Measurements from ENCODE around the gene HP1BP3. TPM values are rescaled to one million over a fixed set of nuclear protein-coding genes. Genes with fewer than 3 reads are reported as not detected.
A peak's percentile ranks its signal among the peaks of the same experiment; 100 is the strongest.

Gene HP1BP3
- 183 TPM for polyA plus RNA-seq (2013)

- CTCF ChIA-PET, result interaction anchor here (0.9 to 2.4 kb wide), 4 partner anchors 15 to 199 kb away, joined by 3 to 7 read pairs (median 3); no protein-coding TSS in a partner anchor
- WGBS (ENCODE audit: insufficient coverage), result under 1% methylated on average over 67 of the region's 99 CpGs
- peak within 1 kb of the TSS; percentile 78 to 99 (median 95) for H3K4me3 ChIP-seq (ENCODE audit: control insufficient read depth in 1 of 7, extremely low read depth in 1 of 7, insufficient read depth in 4 of 7, low read depth in 2 of 7, low read length in 6 of 7)
- POLR2A ChIA-PET, result interaction anchor here (0.6 to 1.3 kb wide), 3 partner anchors 10 to 66 kb away, joined by 3 to 5 read pairs (median 3); no protein-coding TSS in a partner anchor
- no peaks in the 10 kb centered on the region for H3K36me3 ChIP-seq (ENCODE audit: control insufficient read depth in 4 of 4, insufficient read depth in 4 of 4, low read length in 3 of 4)
- peak; percentile 67 to 85 (median 82) for DNase-seq
- peaks cover 11 to 27% (median 18%) of the 10 kb centered on the region in 4 experiments for H3K4me1 ChIP-seq (ENCODE audit: control extremely low read depth in 1 of 4, control insufficient read depth in 4 of 4, insufficient read depth in 4 of 4, low read length in 3 of 4)
- H3K9me3 ChIP-seq (ENCODE audit: control extremely low read depth in 1 of 5, control insufficient read depth in 4 of 5, insufficient read depth in 2 of 5, low read depth in 1 of 5, low read length in 4 of 5), result no peaks in the 10 kb centered on the region
- H3K27me3 ChIP-seq (replicated peaks in 2 of 5; ENCODE audit: control insufficient read depth in 4 of 5, insufficient read depth in 5 of 5, low read length in 4 of 5), result no peaks in the 10 kb centered on the region
- H3K27ac ChIP-seq (ENCODE audit: insufficient read depth in 1 of 2, low read depth in 1 of 2, low read length in 2 of 2, poor library complexity in 1 of 2, severe bottlenecking in 2 of 2), result peak within 1 kb of the TSS; percentile 80 to 92
Measured at GRCh38 chr1:20787029-20787839, at the start of gene HP1BP3. Gene HP1BP3 (minus strand): TSS chr1:20787307. CDS start chr1:20780440, 6,867 bp downstream.

GRCh38 chr1:20836230-20836629, 49.1 kb upstream of the HP1BP3 start:
- ChIA-PET CTCF (no interaction called here), POLR2A (interaction anchor here (0.7 kb wide), 1 partner anchor 13 kb away, joined by 7 read pairs; no protein-coding TSS in a partner anchor)
- Histone ChIP-seq H3K4me3 (ENCODE audit: control insufficient read depth in 1 of 7, extremely low read depth in 1 of 7, insufficient read depth in 4 of 7, low read depth in 2 of 7, low read length in 6 of 7) (no peak overlapping the region), H3K27me3 (replicated peaks in 2 of 5; ENCODE audit: control insufficient read depth in 4 of 5, insufficient read depth in 5 of 5, low read length in 4 of 5) (no peaks in the 10 kb centered on the region), H3K27ac (ENCODE audit: insufficient read depth in 1 of 2, low read depth in 1 of 2, low read length in 2 of 2, poor library complexity in 1 of 2, severe bottlenecking in 2 of 2) (no peak overlapping the region), H3K4me1 (ENCODE audit: control extremely low read depth in 1 of 4, control insufficient read depth in 4 of 4, insufficient read depth in 4 of 4, low read length in 3 of 4) (no peaks in the 10 kb centered on the region), H3K36me3 (ENCODE audit: control insufficient read depth in 4 of 4, insufficient read depth in 4 of 4, low read length in 3 of 4) (peaks cover 0 to 48% (median 19%) of the 10 kb centered on the region in 4 experiments), H3K9me3 (ENCODE audit: control extremely low read depth in 1 of 5, control insufficient read depth in 4 of 5, insufficient read depth in 2 of 5, low read depth in 1 of 5, low read length in 4 of 5) (peaks cover 0 to 5% (median 0%) of the 10 kb centered on the region in 5 experiments)
- WGBS (ENCODE audit: insufficient coverage), result 90% methylated on average over 2 of the region's 4 CpGs
- no peak for DNase-seq

GRCh38 chr1:20834780-20835179, 47.7 kb upstream of the HP1BP3 start:
- Histone ChIP-seq H3K4me3 (ENCODE audit: control insufficient read depth in 1 of 7, extremely low read depth in 1 of 7, insufficient read depth in 4 of 7, low read depth in 2 of 7, low read length in 6 of 7) (no peak overlapping the region), H3K27ac (ENCODE audit: insufficient read depth in 1 of 2, low read depth in 1 of 2, low read length in 2 of 2, poor library complexity in 1 of 2, severe bottlenecking in 2 of 2) (no peak overlapping the region), H3K27me3 (replicated peaks in 2 of 5; ENCODE audit: control insufficient read depth in 4 of 5, insufficient read depth in 5 of 5, low read length in 4 of 5) (no peaks in the 10 kb centered on the region), H3K9me3 (ENCODE audit: control extremely low read depth in 1 of 5, control insufficient read depth in 4 of 5, insufficient read depth in 2 of 5, low read depth in 1 of 5, low read length in 4 of 5) (peaks cover 0 to 5% (median 0%) of the 10 kb centered on the region in 5 experiments), H3K4me1 (ENCODE audit: control extremely low read depth in 1 of 4, control insufficient read depth in 4 of 4, insufficient read depth in 4 of 4, low read length in 3 of 4) (no peaks in the 10 kb centered on the region), H3K36me3 (ENCODE audit: control insufficient read depth in 4 of 4, insufficient read depth in 4 of 4, low read length in 3 of 4) (peaks cover 0 to 37% (median 13%) of the 10 kb centered on the region in 4 experiments)
- ChIA-PET POLR2A (no interaction called here), CTCF (no interaction called here)
- no peak for DNase-seq

GRCh38 chr1:20834192-20834591, 47.1 kb upstream of the HP1BP3 start:
- peaks cover 0 to 35% (median 10%) of the 10 kb centered on the region in 4 experiments for H3K36me3 ChIP-seq (ENCODE audit: control insufficient read depth in 4 of 4, insufficient read depth in 4 of 4, low read length in 3 of 4)
- H3K9me3 ChIP-seq (ENCODE audit: control extremely low read depth in 1 of 5, control insufficient read depth in 4 of 5, insufficient read depth in 2 of 5, low read depth in 1 of 5, low read length in 4 of 5), result peaks cover 0 to 5% (median 0%) of the 10 kb centered on the region in 5 experiments
- no CpG with 5 or more reads among the region's 1 CpG for WGBS (ENCODE audit: insufficient coverage)
- DNase-seq, result no peak
- no peak overlapping the region for H3K27ac ChIP-seq (ENCODE audit: insufficient read depth in 1 of 2, low read depth in 1 of 2, low read length in 2 of 2, poor library complexity in 1 of 2, severe bottlenecking in 2 of 2)
- POLR2A ChIA-PET, result no interaction called here
- H3K4me1 ChIP-seq (ENCODE audit: control extremely low read depth in 1 of 4, control insufficient read depth in 4 of 4, insufficient read depth in 4 of 4, low read length in 3 of 4), result no peaks in the 10 kb centered on the region
- H3K4me3 ChIP-seq (ENCODE audit: control insufficient read depth in 1 of 7, extremely low read depth in 1 of 7, insufficient read depth in 4 of 7, low read depth in 2 of 7, low read length in 6 of 7), result no peak overlapping the region
- CTCF ChIA-PET, result no interaction called here
- H3K27me3 ChIP-seq (replicated peaks in 2 of 5; ENCODE audit: control insufficient read depth in 4 of 5, insufficient read depth in 5 of 5, low read length in 4 of 5), result no peaks in the 10 kb centered on the region

- DNase-seq, result no peak
- peaks cover 8 to 41% (median 19%) of the 10 kb centered on the region in 4 experiments for H3K36me3 ChIP-seq (ENCODE audit: control insufficient read depth in 4 of 4, insufficient read depth in 4 of 4, low read length in 3 of 4)
- no peaks in the 10 kb centered on the region for H3K27me3 ChIP-seq (replicated peaks in 2 of 5; ENCODE audit: control insufficient read depth in 4 of 5, insufficient read depth in 5 of 5, low read length in 4 of 5)
- ChIA-PET POLR2A (interaction anchor here (0.7 kb wide), 1 partner anchor 116 kb away, joined by 3 read pairs; no protein-coding TSS in a partner anchor), CTCF (interaction anchor here (0.8 to 1.4 kb wide), 4 partner anchors 8 to 49 kb away, joined by 3 to 7 read pairs (median 3); no protein-coding TSS in a partner anchor)
- no peak overlapping the region for H3K27ac ChIP-seq (ENCODE audit: insufficient read depth in 1 of 2, low read depth in 1 of 2, low read length in 2 of 2, poor library complexity in 1 of 2, severe bottlenecking in 2 of 2)
- 92% methylated on average over 2 of the region's 2 CpGs for WGBS (ENCODE audit: insufficient coverage)
- H3K4me1 ChIP-seq (ENCODE audit: control extremely low read depth in 1 of 4, control insufficient read depth in 4 of 4, insufficient read depth in 4 of 4, low read length in 3 of 4), result no peaks in the 10 kb centered on the region
- peaks cover 0 to 5% (median 0%) of the 10 kb centered on the region in 5 experiments for H3K9me3 ChIP-seq (ENCODE audit: control extremely low read depth in 1 of 5, control insufficient read depth in 4 of 5, insufficient read depth in 2 of 5, low read depth in 1 of 5, low read length in 4 of 5)
- H3K4me3 ChIP-seq (ENCODE audit: control insufficient read depth in 1 of 7, extremely low read depth in 1 of 7, insufficient read depth in 4 of 7, low read depth in 2 of 7, low read length in 6 of 7), result no peak overlapping the region
Measured at GRCh38 chr1:20830378-20830777, 43.3 kb upstream of the HP1BP3 start.

- no peak overlapping the region for H3K4me3 ChIP-seq (ENCODE audit: control insufficient read depth in 1 of 7, extremely low read depth in 1 of 7, insufficient read depth in 4 of 7, low read depth in 2 of 7, low read length in 6 of 7)
- POLR2A ChIA-PET, result no interaction called here
Measured at GRCh38 chr1:20829946-20830345, 42.8 kb upstream of the HP1BP3 start.

GRCh38 chr1:20829531-20829930, 42.4 kb upstream of the HP1BP3 start:
- DNase-seq, result no peak
- Histone ChIP-seq H3K36me3 (ENCODE audit: control insufficient read depth in 4 of 4, insufficient read depth in 4 of 4, low read length in 3 of 4) (peaks cover 14 to 42% (median 22%) of the 10 kb centered on the region in 4 experiments), H3K9me3 (ENCODE audit: control extremely low read depth in 1 of 5, control insufficient read depth in 4 of 5, insufficient read depth in 2 of 5, low read depth in 1 of 5, low read length in 4 of 5) (peaks cover 0 to 5% (median 0%) of the 10 kb centered on the region in 5 experiments), H3K27me3 (replicated peaks in 2 of 5; ENCODE audit: control insufficient read depth in 4 of 5, insufficient read depth in 5 of 5, low read length in 4 of 5) (no peaks in the 10 kb centered on the region), H3K27ac (ENCODE audit: insufficient read depth in 1 of 2, low read depth in 1 of 2, low read length in 2 of 2, poor library complexity in 1 of 2, severe bottlenecking in 2 of 2) (no peak overlapping the region), H3K4me1 (ENCODE audit: control extremely low read depth in 1 of 4, control insufficient read depth in 4 of 4, insufficient read depth in 4 of 4, low read length in 3 of 4) (no peaks in the 10 kb centered on the region), H3K4me3 (ENCODE audit: control insufficient read depth in 1 of 7, extremely low read depth in 1 of 7, insufficient read depth in 4 of 7, low read depth in 2 of 7, low read length in 6 of 7) (no peak overlapping the region)
- no CpG with 5 or more reads among the region's 1 CpG for WGBS (ENCODE audit: insufficient coverage)
- POLR2A ChIA-PET, result no interaction called here
- CTCF ChIA-PET, result interaction anchor here (1.4 kb wide), 1 partner anchor 12 kb away, joined by 7 read pairs; no protein-coding TSS in a partner anchor

More at GRCh38 chr1:20829946-20830345, 42.8 kb upstream of the HP1BP3 start:
- H3K27me3 ChIP-seq (replicated peaks in 2 of 5; ENCODE audit: control insufficient read depth in 4 of 5, insufficient read depth in 5 of 5, low read length in 4 of 5), result no peaks in the 10 kb centered on the region
- WGBS (ENCODE audit: insufficient coverage), result 100% methylated on average over 1 of the region's 1 CpG
- no peak for DNase-seq
- H3K27ac ChIP-seq (ENCODE audit: insufficient read depth in 1 of 2, low read depth in 1 of 2, low read length in 2 of 2, poor library complexity in 1 of 2, severe bottlenecking in 2 of 2), result no peak overlapping the region
- H3K9me3 ChIP-seq (ENCODE audit: control extremely low read depth in 1 of 5, control insufficient read depth in 4 of 5, insufficient read depth in 2 of 5, low read depth in 1 of 5, low read length in 4 of 5), result peaks cover 0 to 5% (median 0%) of the 10 kb centered on the region in 5 experiments
- CTCF ChIA-PET, result interaction anchor here (0.8 to 1.4 kb wide), 3 partner anchors 11 to 50 kb away, joined by 3 to 7 read pairs (median 3); no protein-coding TSS in a partner anchor
- peaks cover 12 to 42% (median 20%) of the 10 kb centered on the region in 4 experiments for H3K36me3 ChIP-seq (ENCODE audit: control insufficient read depth in 4 of 4, insufficient read depth in 4 of 4, low read length in 3 of 4)
- H3K4me1 ChIP-seq (ENCODE audit: control extremely low read depth in 1 of 4, control insufficient read depth in 4 of 4, insufficient read depth in 4 of 4, low read length in 3 of 4), result no peaks in the 10 kb centered on the region

Data from common myeloid progenitor, CD34-positive (primary cell).